Epidermal melanocyte (primary cell): ENCODE results near the gene SGPP1.
"Not testable (repeated sequence)": the region's sequence is repeated elsewhere in the genome, so short reads cannot be mapped to it uniquely, and the experiment has no call there.

Source experiments
- DNase-seq: peaks from one replicate; pipeline ENCODE4 v3.0.0; 2011; ENCODE audit warnings: low spot score; ENCODE audit not compliant: insufficient read length

SGPP1 gene

GRCh38 chr14:63641473-63642228 is 86.2 kb downstream of the SGPP1 start, which contains the start of gene WDR89:
TSS of gene WDR89 (minus strand) at chr14:63641871. CDS start at chr14:63599942, 41,929 bp downstream.
- peak; percentile 95 for DNase-seq

DNA sequence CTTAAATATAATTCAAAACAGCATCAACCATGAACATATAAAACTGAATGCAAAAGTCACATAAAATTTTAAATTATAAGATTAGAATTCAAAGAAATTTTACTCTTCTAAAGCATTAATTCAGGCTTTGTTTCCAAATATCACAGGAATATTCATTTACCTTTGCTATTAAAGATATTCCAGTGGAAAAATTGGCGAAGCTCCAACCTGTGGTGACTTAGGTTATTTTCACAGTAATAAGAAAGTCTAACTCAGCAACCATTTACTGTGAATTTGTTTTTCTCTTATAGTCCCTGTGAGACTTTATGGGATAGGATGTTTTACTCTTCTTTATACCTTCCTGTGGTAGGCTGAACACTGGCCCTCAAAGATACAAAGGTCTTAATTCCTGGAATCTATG is 89.4 kb downstream of the SGPP1 start:
- no peak for DNase-seq

GRCh38 chr14:63636094-63636635 is 91.7 kb downstream of the SGPP1 start:
- not testable (repeated sequence) for DNase-seq
